ENCODE measurements around the gene SLC2A1. TPM values are rescaled to one million over a fixed set of nuclear protein-coding genes. Genes with fewer than 3 reads are reported as not detected.

Gene SLC2A1
- total RNA-seq, 2 donors from 2014 or later = 25.0 to 51.5 TPM

DNA sequence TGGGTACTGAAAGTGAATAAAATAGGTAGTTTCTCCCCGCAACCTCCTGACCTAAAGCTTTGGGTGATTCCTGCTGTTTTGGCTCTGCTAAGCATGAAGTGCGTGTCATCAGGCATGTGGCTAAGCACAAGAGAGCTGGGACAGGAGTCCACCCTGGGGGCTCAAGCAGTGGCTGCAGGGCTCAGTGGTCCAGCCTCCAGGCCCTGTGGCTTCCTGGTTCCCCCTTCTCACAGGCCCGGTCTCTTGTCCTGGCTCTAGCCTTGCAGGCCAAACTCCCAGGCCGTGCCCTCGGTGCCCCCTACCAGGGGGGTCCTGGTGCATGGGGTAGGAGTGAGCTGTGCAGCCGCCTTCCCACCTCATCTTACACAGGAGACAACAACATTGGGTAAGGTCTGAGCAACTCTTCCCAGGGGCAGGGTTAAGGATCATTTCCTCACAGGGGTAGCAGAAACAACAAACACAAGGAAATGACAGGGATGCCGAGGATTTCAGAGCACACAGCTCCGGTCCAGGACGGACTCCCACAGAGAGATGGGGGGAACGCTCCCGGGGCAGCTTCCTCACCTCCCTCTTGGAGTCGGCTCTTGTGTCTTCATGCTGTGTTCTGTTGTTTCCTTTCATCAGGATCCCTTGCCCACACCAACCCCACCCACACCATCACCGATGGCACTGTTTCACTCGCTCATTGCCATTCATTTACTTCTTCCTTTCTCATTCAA lies 19.8 kb upstream of the SLC2A1 start:
- no peak overlapping the region for H3K27ac ChIP-seq
- H3K27me3 ChIP-seq = no peaks in the 10 kb centered on the region
- no peak overlapping the region for H3K4me3 ChIP-seq
- H3K9me3 ChIP-seq = no peaks in the 10 kb centered on the region
- no peak for TF ChIP-seq CTCF (IDR thresholded peaks at IDR 0.05)
- no peaks in the 10 kb centered on the region for H3K4me1 ChIP-seq
- no peaks in the 10 kb centered on the region for H3K36me3 ChIP-seq
- no peak for DNase-seq (ENCODE audit: low spot score)

GRCh38 chr1:42977653-42978052 lies 19.0 kb upstream of the SLC2A1 start:
- no peak overlapping the region for H3K4me3 ChIP-seq
- no peaks in the 10 kb centered on the region for H3K36me3 ChIP-seq
- TF ChIP-seq CTCF (IDR thresholded peaks at IDR 0.05) = no peak
- no peak overlapping the region for H3K27ac ChIP-seq
- no peaks in the 10 kb centered on the region for H3K9me3 ChIP-seq
- H3K4me1 ChIP-seq = no peaks in the 10 kb centered on the region
- H3K27me3 ChIP-seq = no peaks in the 10 kb centered on the region
- no peak for DNase-seq (ENCODE audit: low spot score)

- no peaks in the 10 kb centered on the region for H3K27me3 ChIP-seq
- no peaks in the 10 kb centered on the region for H3K4me1 ChIP-seq
- no peak overlapping the region for H3K27ac ChIP-seq
- TF ChIP-seq CTCF (IDR thresholded peaks at IDR 0.05) = no peak
- no peaks in the 10 kb centered on the region for H3K9me3 ChIP-seq
- no peak overlapping the region for H3K4me3 ChIP-seq
- no peaks in the 10 kb centered on the region for H3K36me3 ChIP-seq
- no peak for DNase-seq (ENCODE audit: low spot score)
These were observed 17.0 kb upstream of the SLC2A1 start for GRCh38 chr1:42975561-42976225.

- Histone ChIP-seq H3K27me3 (no peaks in the 10 kb centered on the region), H3K4me1 (no peaks in the 10 kb centered on the region), H3K4me3 (no peak overlapping the region), H3K27ac (no peak overlapping the region), H3K36me3 (no peaks in the 10 kb centered on the region), H3K9me3 (no peaks in the 10 kb centered on the region)
- TF ChIP-seq CTCF (IDR thresholded peaks at IDR 0.05) = no peak
- DNase-seq (ENCODE audit: low spot score) = no peak
These were observed 16.2 kb upstream of the SLC2A1 start for GRCh38 chr1:42974767-42975437.

DNA sequence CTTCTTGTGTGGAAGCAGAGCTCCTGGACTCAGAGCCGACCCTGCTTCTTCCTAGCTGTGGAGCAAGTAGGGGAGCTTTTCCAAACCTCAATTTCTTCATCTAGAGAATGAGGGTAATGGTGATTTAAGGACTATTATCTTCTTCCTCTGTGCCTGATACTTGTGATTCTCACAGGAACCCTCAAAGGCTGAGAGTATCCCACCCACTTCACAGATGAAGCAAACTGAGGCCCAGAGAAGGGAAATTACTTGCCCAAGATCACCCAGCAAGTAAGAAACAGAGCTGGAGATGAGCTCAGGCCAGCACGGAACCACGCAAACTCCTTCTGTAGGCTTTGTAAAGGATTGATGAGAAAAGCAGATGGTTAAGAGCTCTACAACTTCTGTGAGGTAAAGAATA lies 15.1 kb upstream of the SLC2A1 start:
- Histone ChIP-seq H3K4me1 (no peaks in the 10 kb centered on the region), H3K36me3 (no peaks in the 10 kb centered on the region), H3K9me3 (no peaks in the 10 kb centered on the region), H3K4me3 (no peak overlapping the region), H3K27ac (no peak overlapping the region), H3K27me3 (no peaks in the 10 kb centered on the region)
- no peak for TF ChIP-seq CTCF (IDR thresholded peaks at IDR 0.05)
- DNase-seq (ENCODE audit: low spot score) = no peak
